Keratinocyte (primary cell): ENCODE results near the gene ELANE. TPM values are rescaled to one million over a fixed set of nuclear protein-coding genes. Genes with fewer than 3 reads are reported as not detected.

Experiments used
- DNase-seq: peaks from one replicate; pipeline ENCODE4 v3.0.0-alpha.2; 2011; ENCODE audit warnings: low read depth, missing footprints, low spot score
- FAIRE-seq: peaks from 2 replicates; lab custom pipeline; 2011; peaks lifted over from hg19 to GRCh38; lab: Jason Lieb, UNC
- H2AFZ ChIP-seq: 2 replicates; pipeline ENCODE4 v1.6.0; 2012; ENCODE audit warnings: low read length, control low read depth, inconsistent platforms; ENCODE audit not compliant: control insufficient read depth
- H3K27ac ChIP-seq: 2 replicates; pipeline ENCODE4 v1.5.1; 2011; ENCODE audit warnings: low read length; ENCODE audit not compliant: control insufficient read depth, insufficient read depth
- H3K27me3 ChIP-seq: 3 replicates; pipeline ENCODE4 v1.6.0; 2011; ENCODE audit warnings: low read length; ENCODE audit not compliant: control insufficient read depth, insufficient read depth; ENCODE audit errors: extremely low read depth
- H3K36me3 ChIP-seq, 2 experiments: 2 replicates in 1 of 2; 3 replicates in 1 of 2; pipeline ENCODE4 v1.5.1; 2011; ENCODE audit warnings: low read length in 2 of 2, mild to moderate bottlenecking in 1 of 2; ENCODE audit not compliant: control insufficient read depth in 2 of 2, insufficient read depth in 2 of 2; ENCODE audit errors: extremely low read depth in 1 of 2
- H3K4me1 ChIP-seq: 3 replicates; pipeline ENCODE4 v1.5.1; 2011; ENCODE audit warnings: low read length; ENCODE audit not compliant: control insufficient read depth, insufficient read depth; ENCODE audit errors: extremely low read depth
- H3K4me2 ChIP-seq: 3 replicates; pipeline ENCODE4 v1.6.0; 2011; ENCODE audit warnings: low read depth, low read length; ENCODE audit not compliant: control insufficient read depth, insufficient read depth; ENCODE audit errors: extremely low read depth
- H3K4me3 ChIP-seq, 3 experiments: fragments of 200-600 bp in 1 of 3; sonication (generic) in 1 of 3; 2 replicates in 2 of 3; 3 replicates in 1 of 3; pipeline ENCODE4 v1.5.1; 2011 to 2016; ENCODE audit warnings: low read length in 3 of 3, mild to moderate bottlenecking in 3 of 3, control low read depth in 2 of 3, inconsistent platforms in 1 of 3, low read depth in 1 of 3, mixed read lengths in 1 of 3, mixed run types in 1 of 3, moderate library complexity in 1 of 3; ENCODE audit not compliant: control insufficient read depth in 2 of 3, insufficient read depth in 2 of 3; ENCODE audit errors: extremely low read depth in 1 of 3
- H3K79me2 ChIP-seq: 2 replicates; pipeline ENCODE4 v1.6.0; 2012; ENCODE audit warnings: low read length; ENCODE audit not compliant: control insufficient read depth, insufficient read depth
- H3K9ac ChIP-seq: 3 replicates; pipeline ENCODE4 v1.6.0; 2011; ENCODE audit warnings: low read length; ENCODE audit not compliant: control insufficient read depth, insufficient read depth; ENCODE audit errors: extremely low read depth
- H3K9me1 ChIP-seq: 3 replicates; pipeline ENCODE4 v1.6.0; 2011; ENCODE audit warnings: low read length; ENCODE audit not compliant: control insufficient read depth, insufficient read depth; ENCODE audit errors: extremely low read depth
- H3K9me3 ChIP-seq: 2 replicates; pipeline ENCODE4 v1.5.1; 2012; ENCODE audit warnings: low read depth, low read length; ENCODE audit not compliant: control insufficient read depth
- H4K20me1 ChIP-seq: 3 replicates; pipeline ENCODE4 v1.6.0; 2011; ENCODE audit warnings: low read length; ENCODE audit not compliant: control insufficient read depth, insufficient read depth; ENCODE audit errors: extremely low read depth
- CTCF ChIP-seq, 3 experiments: IDR thresholded peaks in 1 of 3; conservative IDR thresholded peaks in 1 of 3; optimal IDR thresholded peaks in 1 of 3; 2 replicates in 2 of 3; 3 replicates in 1 of 3; pipeline versions ENCODE3 to v1.5.1; 2011; ENCODE audit warnings: low read length in 3 of 3, mild to moderate bottlenecking in 3 of 3, moderate library complexity in 2 of 3, control low read depth in 1 of 3, inconsistent platforms in 1 of 3; ENCODE audit not compliant: insufficient read depth in 2 of 3; ENCODE audit errors: extremely low read depth in 1 of 3
- EZH2 ChIP-seq: IDR thresholded peaks from one replicate; pipeline ENCODE4 v1.6.1; 2012; ENCODE audit warnings: inconsistent platforms, mild to moderate bottlenecking, low read length, moderate library complexity
- dilution Hi-C: fragments of 300-500 bp; cut with MboI; formaldehyde crosslinking; loops from one replicate; pipeline ENCODE4 v1.7.0; 2020; ENCODE audit warnings: low sequenced_read_pairs; ENCODE audit not compliant: extremely low pct_ligation_motif_present
- polyA minus RNA-seq, 3 experiments: library from RNA; depleted of rRNA, polyadenylated mRNA; stranded (reverse); fragments of >200 nt; gene quantifications; 1 replicate in 1 of 3; 2 replicates in 1 of 3; 3 replicates in 1 of 3; pipeline ENCODE4 v1.2.3, GENCODE V29; 2011
- polyA plus RNA-seq, 5 experiments: library from polyadenylated mRNA; depleted of rRNA in 3 of 5; stranded (reverse) in 3 of 5; stranded (forward) in 1 of 5; unstranded in 1 of 5; fragments of >200 nt; gene quantifications; 1 replicate in 1 of 5; 2 replicates in 3 of 5; 3 replicates in 1 of 5; pipeline versions ENCODE4 v1.2.1 to v1.2.3, GENCODE V29; 2011 to 2012; ENCODE audit warnings: missing spikeins in 2 of 5, low read depth in 1 of 5, low replicate concordance in 1 of 5

The ELANE gene
- polyA plus RNA-seq (not detected in 3 replicates), polyA minus RNA-seq (not detected in 3 replicates)
- not detected for polyA plus RNA-seq (2011; ENCODE audit: low read depth)
- polyA plus RNA-seq (2011; cell fraction: cytosol; rRNA removed), result not detected in 2 replicates
- polyA plus RNA-seq (2011; cell fraction: nucleus; rRNA removed), result not detected in 2 replicates
- not detected in 2 replicates for polyA plus RNA-seq (2012; ENCODE audit: low replicate concordance)
- not detected for polyA minus RNA-seq (2011; cell fraction: cytosol; rRNA and poly(A)+ RNA removed)
- not detected in 2 replicates for polyA minus RNA-seq (2011; cell fraction: nucleus; rRNA and poly(A)+ RNA removed)

DNA sequence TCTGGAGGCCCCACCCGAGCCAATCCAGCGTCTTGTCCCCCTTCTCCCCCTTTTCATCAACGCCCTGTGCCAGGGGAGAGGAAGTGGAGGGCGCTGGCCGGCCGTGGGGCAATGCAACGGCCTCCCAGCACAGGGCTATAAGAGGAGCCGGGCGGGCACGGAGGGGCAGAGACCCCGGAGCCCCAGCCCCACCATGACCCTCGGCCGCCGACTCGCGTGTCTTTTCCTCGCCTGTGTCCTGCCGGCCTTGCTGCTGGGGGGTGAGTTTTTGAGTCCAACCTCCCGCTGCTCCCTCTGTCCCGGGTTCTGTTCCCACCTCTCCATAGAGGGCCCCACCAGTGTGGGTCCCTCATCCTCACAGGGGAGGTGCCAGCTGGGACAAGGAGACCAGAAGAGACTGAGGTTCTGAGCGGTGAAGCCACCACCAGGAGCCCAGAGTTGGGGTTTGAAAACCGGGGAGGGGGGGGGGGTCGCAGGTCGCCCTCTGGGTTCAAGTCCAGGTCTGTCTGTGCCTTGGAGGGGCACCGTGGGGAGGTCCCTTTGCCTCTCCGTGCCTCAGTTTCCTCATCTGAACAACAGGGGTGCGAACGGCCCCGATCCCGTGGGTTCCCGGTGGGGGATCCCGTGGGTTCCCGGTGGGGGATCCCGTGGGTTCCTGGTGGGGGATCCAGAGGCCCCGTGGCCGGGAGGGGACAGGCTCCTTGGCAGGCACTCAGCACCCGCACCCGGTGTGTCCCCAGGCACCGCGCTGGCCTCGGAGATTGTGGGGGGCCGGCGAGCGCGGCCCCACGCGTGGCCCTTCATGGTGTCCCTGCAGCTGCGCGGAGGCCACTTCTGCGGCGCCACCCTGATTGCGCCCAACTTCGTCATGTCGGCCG lies at the start of gene ELANE:
Gene ELANE (plus strand): TSS at position 168 of the 878 bp plus-strand sequence. CDS start 26 bp downstream, at position 194.
- Histone ChIP-seq H3K4me1 (peaks cover 4% of the 10 kb centered on the region), H3K27me3 (peaks cover 39% of the 10 kb centered on the region), H3K4me2 (no peak within 1 kb of the TSS), H3K4me3 (no peak within 1 kb of the TSS), H2AFZ (no peak within 1 kb of the TSS), H3K9me3 (no peaks in the 10 kb centered on the region), H3K9ac (no peak within 1 kb of the TSS), H3K27ac (no peak within 1 kb of the TSS), H3K9me1 (no peaks in the 10 kb centered on the region), H4K20me1 (peaks cover 4% of the 10 kb centered on the region), H3K79me2 (no peaks in the 10 kb centered on the region), H3K36me3 (no peaks in the 10 kb centered on the region)
- dilution Hi-C loops, result no loop called here
- DNase-seq (no peak), FAIRE-seq (no peak)
- TF ChIP-seq CTCF (optimal IDR thresholded peaks at IDR 0.05 in 1 of 3, IDR thresholded peaks at IDR 0.05 in 1 of 3, conservative IDR thresholded peaks at IDR 0.05 in 1 of 3; ENCODE audit: extremely low read depth in 1 of 3, insufficient read depth in 2 of 3, low read length in 3 of 3), result no peak
- TF ChIP-seq EZH2, result no peak

DNA sequence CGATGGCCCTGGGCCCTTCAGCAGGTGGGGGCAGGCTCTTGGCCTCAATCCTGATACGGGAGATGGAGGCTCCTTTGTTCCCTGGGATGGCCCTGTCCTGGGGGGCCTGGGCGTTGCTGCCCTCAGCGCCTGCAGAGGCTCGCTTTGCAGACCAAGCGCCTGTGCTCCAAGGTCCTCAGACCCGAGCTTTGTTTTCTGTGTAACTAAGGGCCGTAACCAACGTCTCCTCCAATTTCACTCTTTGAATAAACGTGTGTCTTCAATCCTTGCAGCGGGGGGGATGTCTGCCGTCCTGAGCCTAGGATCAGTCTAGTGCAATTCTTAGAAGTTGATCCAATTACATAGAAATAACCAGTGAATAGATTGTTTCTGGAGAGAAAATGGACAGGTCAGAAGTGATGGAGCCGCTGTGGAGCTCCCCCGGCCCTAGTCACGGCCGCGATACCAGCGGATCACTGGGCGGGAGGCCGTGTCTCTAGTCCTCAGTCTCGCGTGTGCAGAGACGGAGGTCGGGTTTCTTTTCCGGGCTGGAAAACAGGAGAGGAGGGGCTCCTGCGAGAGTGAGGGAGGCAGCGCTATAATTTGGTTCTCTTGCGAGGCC lies 49.5 kb upstream of the ELANE start:
- Histone ChIP-seq H3K4me2 (peak overlapping the region; percentile 96), H3K4me1 (peaks cover 32% of the 10 kb centered on the region), H3K9me3 (no peaks in the 10 kb centered on the region), H3K36me3 (peaks cover 31 to 84% of the 10 kb centered on the region in 2 experiments), H2AFZ (no peak overlapping the region), H3K27me3 (no peaks in the 10 kb centered on the region), H4K20me1 (peaks cover 84% of the 10 kb centered on the region), H3K27ac (no peak overlapping the region), H3K4me3 (no peak overlapping the region), H3K9ac (peak overlapping the region; percentile 9), H3K9me1 (no peaks in the 10 kb centered on the region), H3K79me2 (peaks cover 97% of the 10 kb centered on the region)
- no peak for TF ChIP-seq CTCF (optimal IDR thresholded peaks at IDR 0.05 in 1 of 3, IDR thresholded peaks at IDR 0.05 in 1 of 3, conservative IDR thresholded peaks at IDR 0.05 in 1 of 3; ENCODE audit: extremely low read depth in 1 of 3, insufficient read depth in 2 of 3, low read length in 3 of 3)
- FAIRE-seq (no peak), DNase-seq (no peak)
- dilution Hi-C loops, result no loop called here
